HG03060 (cell line): ENCODE data around the gene SLC25A26.

ENCODE experiments used
- ATAC-seq: cut with Tn5 transposase; IDR thresholded peaks from one replicate; pipeline ENCODE4 v1.9.1; 2021; ENCODE audit warnings: low read depth, moderate number of reproducible peaks; ENCODE audit not compliant: unreplicated experiment

The SLC25A26 gene

GRCh38 chr3:66365080-66365479 is 144.3 kb downstream of the SLC25A26 start:
- ATAC-seq = no peak

GRCh38 chr3:66366747-66367146 is 145.9 kb downstream of the SLC25A26 start:
- no peak for ATAC-seq

GRCh38 chr3:66367979-66368378 is 147.2 kb downstream of the SLC25A26 start:
- no peak for ATAC-seq

GRCh38 chr3:66370179-66370578 is 149.4 kb downstream of the SLC25A26 start:
- no peak for ATAC-seq

- ATAC-seq = no peak
Measured at GRCh38 chr3:66371432-66371831, 150.6 kb downstream of the SLC25A26 start.

- ATAC-seq = no peak
Measured at GRCh38 chr3:66372681-66373350, 152.0 kb downstream of the SLC25A26 start.

GRCh38 chr3:66376568-66376967 is 155.8 kb downstream of the SLC25A26 start:
- ATAC-seq = no peak

- no peak for ATAC-seq
Measured at GRCh38 chr3:66377800-66378199, 157.0 kb downstream of the SLC25A26 start.

GRCh38 chr3:66378256-66378655 is 157.5 kb downstream of the SLC25A26 start:
- no peak for ATAC-seq

- ATAC-seq = no peak
Measured at GRCh38 chr3:66379565-66379964, 158.8 kb downstream of the SLC25A26 start.

GRCh38 chr3:66380200-66380932 is 159.6 kb downstream of the SLC25A26 start:
- ATAC-seq = no peak

GRCh38 chr3:66381626-66382025 is 160.8 kb downstream of the SLC25A26 start:
- no peak for ATAC-seq

- ATAC-seq = no peak
Measured at GRCh38 chr3:66382142-66382541, 161.3 kb downstream of the SLC25A26 start.

- ATAC-seq = no peak
Measured at GRCh38 chr3:66383023-66383422, 162.2 kb downstream of the SLC25A26 start.

- no peak for ATAC-seq
Measured at GRCh38 chr3:66383998-66384745, 163.4 kb downstream of the SLC25A26 start.

- no peak for ATAC-seq
Measured at GRCh38 chr3:66385066-66385465, 164.3 kb downstream of the SLC25A26 start.

GRCh38 chr3:66386011-66386924 is 165.5 kb downstream of the SLC25A26 start:
- ATAC-seq = peak; percentile 77

GRCh38 chr3:66386925-66387650 is 166.3 kb downstream of the SLC25A26 start:
- peak; percentile 35 for ATAC-seq

GRCh38 chr3:66390013-66390412 is 169.2 kb downstream of the SLC25A26 start:
- ATAC-seq = no peak

GRCh38 chr3:66392512-66392911 is 171.7 kb downstream of the SLC25A26 start:
- no peak for ATAC-seq
